GM12878 (cell line): ENCODE data around the gene HOXC9. TPM values are rescaled to one million over a fixed set of nuclear protein-coding genes. Genes with fewer than 3 reads are reported as not detected.
A peak's percentile ranks its signal among the peaks of the same experiment; 100 is the strongest.

ENCODE experiments used
- ATF2 ChIP-seq: IDR thresholded peaks from 2 replicates; pipeline ENCODE4 v1.6.1; 2012; ENCODE audit warnings: low read length, inconsistent platforms
- BMI1 ChIP-seq: fragments of 450-650 bp; IDR thresholded peaks from 2 replicates; pipeline ENCODE4 v1.6.1; 2016; ENCODE audit warnings: mild to moderate bottlenecking, moderate library complexity, borderline replicate concordance
- CTCF ChIP-seq, 3 experiments: IDR thresholded peaks in 2 of 3; conservative IDR thresholded peaks in 1 of 3; 2 replicates each; pipeline ENCODE4 v1.5.1; 2011; ENCODE audit warnings: low read depth in 3 of 3, low read length in 3 of 3, mild to moderate bottlenecking in 3 of 3, control low read depth in 2 of 3, moderate library complexity in 2 of 3, inconsistent platforms in 1 of 3, mixed read lengths in 1 of 3; ENCODE audit not compliant: control insufficient read depth in 2 of 3, insufficient read depth in 1 of 3; ENCODE audit errors: extremely low read depth in 1 of 3
- EED ChIP-seq: sonication (generic); IDR thresholded peaks from 2 replicates; pipeline ENCODE4 v1.6.1; 2016; ENCODE audit warnings: antibody characterized with exemption, low read depth
- ELK1 ChIP-seq: IDR thresholded peaks from 2 replicates; pipeline ENCODE4 v1.6.1; 2012; ENCODE audit warnings: low read depth, low read length, improper control_type of control experiment
- EP300 ChIP-seq, 2 experiments: fragments of 150-350 bp in 1 of 2; IDR thresholded peaks; 2 replicates each; pipeline ENCODE4 v1.6.1; 2011 to 2012; ENCODE audit warnings: low read depth in 2 of 2, low read length in 2 of 2, borderline replicate concordance in 1 of 2, improper control_type of control experiment in 1 of 2, inconsistent platforms in 1 of 2; ENCODE audit not compliant: control insufficient read depth in 1 of 2
- FOXM1 ChIP-seq: IDR thresholded peaks from 2 replicates; pipeline ENCODE4 v1.6.1; 2012; ENCODE audit warnings: low read depth, mild to moderate bottlenecking, inconsistent platforms, low read length, moderate library complexity
- IKZF1 ChIP-seq: fragments of 450-650 bp; conservative IDR thresholded peaks from 2 replicates; pipeline ENCODE4 v1.6.1; 2017; ENCODE audit warnings: antibody characterized with exemption, mild to moderate bottlenecking
- NFYB ChIP-seq: IDR thresholded peaks from 2 replicates; pipeline ENCODE4 v1.6.1; 2011; ENCODE audit warnings: low read depth, mild to moderate bottlenecking, low read length, improper control_type of control experiment, moderate library complexity; ENCODE audit not compliant: insufficient read depth
- POLR2AphosphoS5 ChIP-seq: IDR thresholded peaks from 2 replicates; pipeline ENCODE4 v1.6.1; 2011; ENCODE audit warnings: mild to moderate bottlenecking, low read length, inconsistent platforms
- POU2F2 ChIP-seq: IDR thresholded peaks from 3 replicates; pipeline ENCODE4 v1.6.1; 2011; ENCODE audit warnings: low read depth, mild to moderate bottlenecking, low read length, borderline replicate concordance
- RELA ChIP-seq: fragments of 450-650 bp; IDR thresholded peaks from 2 replicates; pipeline ENCODE4 v1.8.0; 2014; ENCODE audit warnings: borderline replicate concordance; ENCODE audit not compliant: partially characterized antibody
- SIN3A ChIP-seq: IDR thresholded peaks from 2 replicates; pipeline ENCODE4 v1.6.1; 2012; ENCODE audit warnings: low read depth, low read length, improper control_type of control experiment
- ZBED1 ChIP-seq: IDR thresholded peaks from 2 replicates; pipeline ENCODE4 v1.6.1; 2016; ENCODE audit warnings: borderline replicate concordance
- ZBTB33 ChIP-seq: fragments of 450-650 bp; IDR thresholded peaks from 2 replicates; pipeline ENCODE4 v1.6.1; 2017; ENCODE audit warnings: mild to moderate bottlenecking
- ZNF687 ChIP-seq: fragments of 450-650 bp; IDR thresholded peaks from 2 replicates; pipeline ENCODE4 v1.6.1; 2017; ENCODE audit warnings: mild to moderate bottlenecking, moderate library complexity
- ZSCAN29 ChIP-seq: fragments of 450-650 bp; IDR thresholded peaks from 2 replicates; pipeline ENCODE4 v1.6.1; 2017; ENCODE audit warnings: mild to moderate bottlenecking, moderate library complexity
- polyA plus RNA-seq, 11 experiments: library from polyadenylated mRNA; depleted of rRNA in 4 of 11; unstranded in 6 of 11; stranded (reverse) in 5 of 11; fragments of >200 nt; fragmentation: Nextera tagmentation in 4 of 11; fragmentation: Illumina TruSeq in 1 of 11; extraction: Ambion mirVana in 4 of 11; extraction: Trizol in 1 of 11; gene quantifications; 1 replicate in 1 of 11; 2 replicates in 10 of 11; pipeline versions ENCODE4 v1.2.1 to v1.2.3, GENCODE V29; 2011 to 2016; ENCODE audit warnings: inconsistent platforms in 2 of 11, missing spikeins in 2 of 11, low read depth in 1 of 11
- total RNA-seq, 4 experiments: library from RNA; depleted of rRNA in 3 of 4; stranded (reverse); fragments of >200 nt in 3 of 4; fragmentation: Illumina TruSeq in 1 of 4; extraction: Trizol in 1 of 4; gene quantifications; 2 replicates each; pipeline versions ENCODE4 v1.2.1 to v1.2.3, GENCODE V29; 2013 to 2021

The HOXC9 gene
- total and polyA plus RNA-seq, 10 of the 15 experiments (the other 5 are each of a cell fraction or from before 2014, with no cell fraction given) = not detected

GRCh38 chr12:53989227-53990113 is 10.5 kb upstream of the HOXC9 start (continued):
- TF ChIP-seq ZNF687 (no peak), NFYB (no peak), RELA (no peak), ZBED1 (no peak), BMI1 (0 out of 2 replicates have a peak, but pooled peaks have one; percentile 31), ZBTB33 (no peak), EP300 (IDR thresholded peaks at IDR 0.05; ENCODE audit: borderline replicate concordance in 1 of 2, control insufficient read depth in 1 of 2, low read depth in 2 of 2, low read length in 2 of 2) (0 out of 4 replicates have a peak, but pooled peaks of 1 of the 2 experiments have one; percentile 18), ELK1 (no peak), FOXM1 (0 out of 2 replicates have a peak, but pooled peaks have one; percentile 37), ATF2 (no peak), POLR2AphosphoS5 (no peak), POU2F2 (0 out of 3 replicates have a peak, but pooled peaks have one; percentile 34), ZSCAN29 (0 out of 2 replicates have a peak, but pooled peaks have one; percentile 73), EED (0 out of 2 replicates have a peak, but pooled peaks have one; percentile 29), SIN3A (no peak), CTCF (IDR thresholded peaks at IDR 0.05 in 2 of 3, conservative IDR thresholded peaks at IDR 0.05 in 1 of 3; ENCODE audit: control insufficient read depth in 2 of 3, extremely low read depth in 1 of 3, insufficient read depth in 1 of 3, low read depth in 3 of 3, low read length in 3 of 3) (peak; percentile 61 to 81 (median 73)), IKZF1 (peak; percentile 35; the same call in 1 of the 2 replicates)
